HL-60 (cell line): ENCODE measurements around the gene DOC2A.

Experiments used
- POLR2AphosphoS5 ChIP-seq: IDR thresholded peaks from 2 replicates; pipeline ENCODE4 v1.6.1; 2012; ENCODE audit warnings: low read depth
- TF ChIP-seq, protein P1 (sequence below): IDR thresholded peaks from one replicate; pipeline ENCODE4 v1.5.1; 2011; ENCODE audit warnings: low read length, control low read depth, inconsistent platforms; ENCODE audit not compliant: insufficient read depth

DNA sequence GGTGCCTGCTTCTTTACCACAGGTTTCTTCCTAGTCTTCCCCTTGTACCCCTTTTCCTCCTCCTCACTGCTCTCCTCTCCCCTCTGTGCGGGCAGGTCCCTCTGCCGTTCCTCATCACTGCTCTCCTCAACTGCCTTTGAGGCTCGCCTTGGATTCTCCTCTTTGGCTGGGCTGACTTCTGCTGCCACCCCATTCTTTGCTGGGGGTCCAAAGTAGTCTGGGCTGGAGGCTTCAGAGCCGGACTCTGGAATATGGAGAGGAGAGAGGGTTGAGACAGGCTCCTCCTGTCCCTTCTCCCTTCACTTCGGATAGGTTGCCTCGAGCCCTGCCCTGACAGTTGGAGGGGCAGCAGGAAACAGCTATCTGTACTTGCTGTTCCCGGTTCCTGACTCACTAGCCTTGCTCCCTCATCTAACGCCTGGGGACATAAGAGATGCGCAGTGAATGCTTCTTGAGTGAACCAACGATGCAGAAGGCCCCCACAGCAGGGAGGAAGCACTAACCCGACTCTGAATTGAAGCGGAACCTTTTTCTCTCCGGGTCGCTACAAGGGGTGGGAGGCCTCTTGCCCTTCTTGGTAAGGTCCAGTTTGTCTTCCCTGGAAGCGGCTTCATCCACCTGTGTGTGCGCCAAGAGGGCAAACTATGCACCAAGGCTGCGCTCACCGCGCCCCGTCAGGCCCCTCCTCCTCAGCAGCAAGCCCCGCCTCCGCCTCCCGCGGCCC lies 16.1 kb downstream of the DOC2A start:
- no peak; the same call in 1 of the 2 replicates for TF ChIP-seq POLR2AphosphoS5
- TF ChIP-seq, protein P1, sequence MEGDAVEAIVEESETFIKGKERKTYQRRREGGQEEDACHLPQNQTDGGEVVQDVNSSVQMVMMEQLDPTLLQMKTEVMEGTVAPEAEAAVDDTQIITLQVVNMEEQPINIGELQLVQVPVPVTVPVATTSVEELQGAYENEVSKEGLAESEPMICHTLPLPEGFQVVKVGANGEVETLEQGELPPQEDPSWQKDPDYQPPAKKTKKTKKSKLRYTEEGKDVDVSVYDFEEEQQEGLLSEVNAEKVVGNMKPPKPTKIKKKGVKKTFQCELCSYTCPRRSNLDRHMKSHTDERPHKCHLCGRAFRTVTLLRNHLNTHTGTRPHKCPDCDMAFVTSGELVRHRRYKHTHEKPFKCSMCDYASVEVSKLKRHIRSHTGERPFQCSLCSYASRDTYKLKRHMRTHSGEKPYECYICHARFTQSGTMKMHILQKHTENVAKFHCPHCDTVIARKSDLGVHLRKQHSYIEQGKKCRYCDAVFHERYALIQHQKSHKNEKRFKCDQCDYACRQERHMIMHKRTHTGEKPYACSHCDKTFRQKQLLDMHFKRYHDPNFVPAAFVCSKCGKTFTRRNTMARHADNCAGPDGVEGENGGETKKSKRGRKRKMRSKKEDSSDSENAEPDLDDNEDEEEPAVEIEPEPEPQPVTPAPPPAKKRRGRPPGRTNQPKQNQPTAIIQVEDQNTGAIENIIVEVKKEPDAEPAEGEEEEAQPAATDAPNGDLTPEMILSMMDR, result no peak
